CD4-positive, alpha-beta T cell treated with Interleukin-17A for 4 hours (primary cell): ENCODE results near the gene PDXP.
"Not testable (repeated sequence)": the region's sequence is repeated elsewhere in the genome, so short reads cannot be mapped to it uniquely, and the experiment has no call there.

ENCODE experiments used
- DNase-seq: peaks from one replicate; pipeline ENCODE4 v3.0.0-alpha.2; 2020; ENCODE audit warnings: mixed read lengths

PDXP gene

DNA sequence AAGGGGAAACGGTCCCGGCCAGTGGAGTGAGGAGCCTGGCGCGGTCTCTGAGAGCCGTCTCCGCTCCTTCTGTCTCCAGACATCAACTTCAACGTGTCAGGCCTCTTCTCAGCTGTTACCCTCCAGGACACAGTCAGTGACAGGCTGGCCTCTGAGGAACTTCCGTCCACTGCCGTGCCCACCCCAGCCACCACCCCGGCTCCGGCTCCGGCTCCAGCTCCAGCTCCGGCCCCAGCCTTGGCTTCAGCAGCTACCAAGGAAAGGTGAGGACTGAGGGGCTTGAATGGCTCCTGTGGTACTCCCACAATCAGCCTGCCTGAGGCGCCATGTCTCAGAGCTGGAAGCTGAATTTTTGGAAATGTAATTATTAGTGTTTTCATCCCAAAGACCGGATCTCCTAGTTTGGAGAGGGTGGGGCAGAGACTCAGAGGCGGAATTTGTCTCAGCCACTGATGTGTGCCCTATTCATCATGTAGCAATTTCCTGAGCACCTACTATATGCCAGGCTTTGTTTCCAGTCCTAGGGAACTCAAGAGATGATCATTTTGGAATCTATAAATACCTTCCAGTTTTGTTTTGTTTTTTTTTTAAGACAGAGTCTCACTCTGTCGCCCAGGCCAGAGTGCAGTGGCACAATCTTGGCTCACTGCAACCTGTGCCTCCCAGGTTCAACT is 7.9 kb upstream of the PDXP start:
- DNase-seq = no peak

DNA sequence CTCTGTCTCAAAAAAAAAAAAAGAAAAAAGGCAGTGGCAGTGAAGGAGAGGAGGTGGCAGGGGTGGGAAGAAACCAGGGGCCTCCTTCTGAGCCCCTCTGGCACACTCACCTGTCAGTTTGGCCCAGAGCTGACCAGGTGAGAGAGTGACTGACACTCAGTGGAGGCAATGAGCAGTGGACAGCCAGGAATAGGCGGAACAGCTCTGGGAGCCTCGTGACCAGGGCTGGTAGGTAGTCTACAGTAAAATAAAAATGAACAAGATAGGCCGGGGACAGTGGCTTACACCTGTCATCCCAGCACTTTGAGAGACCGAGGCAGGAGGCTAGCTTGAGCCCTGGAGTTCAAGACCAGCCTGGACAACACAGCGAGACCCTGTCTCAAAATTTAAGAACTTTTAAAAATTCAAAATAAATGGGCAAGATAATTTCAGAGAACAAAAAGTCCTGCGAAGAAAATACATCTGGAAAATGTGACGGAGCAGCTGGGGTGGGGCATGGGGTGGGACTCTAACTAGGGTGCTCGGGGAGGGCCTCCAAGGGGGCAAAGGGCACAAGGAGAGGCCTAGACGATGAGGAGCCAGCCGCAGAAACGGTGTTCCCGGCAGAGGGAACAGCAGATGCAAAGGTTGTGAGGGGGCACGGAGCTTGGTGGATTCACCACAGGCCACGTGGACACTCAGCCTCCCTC is 3.8 kb upstream of the PDXP start:
- no peak for DNase-seq

DNA sequence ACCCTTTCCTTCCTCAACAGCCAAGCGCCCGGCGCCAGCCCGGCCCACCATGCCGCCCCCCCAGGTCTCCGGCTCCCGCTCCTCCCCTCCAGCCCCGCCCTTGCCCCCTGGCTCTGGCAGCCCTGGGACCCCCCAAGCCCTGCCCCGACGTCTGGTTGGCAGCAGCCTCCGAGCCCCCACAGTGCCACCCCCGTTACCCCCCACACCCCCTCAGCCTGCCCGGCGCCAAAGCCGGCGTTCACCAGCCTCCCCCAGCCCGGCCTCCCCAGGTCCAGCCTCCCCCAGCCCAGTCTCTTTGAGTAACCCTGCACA is 3.3 kb upstream of the PDXP start:
- no peak for DNase-seq

DNA sequence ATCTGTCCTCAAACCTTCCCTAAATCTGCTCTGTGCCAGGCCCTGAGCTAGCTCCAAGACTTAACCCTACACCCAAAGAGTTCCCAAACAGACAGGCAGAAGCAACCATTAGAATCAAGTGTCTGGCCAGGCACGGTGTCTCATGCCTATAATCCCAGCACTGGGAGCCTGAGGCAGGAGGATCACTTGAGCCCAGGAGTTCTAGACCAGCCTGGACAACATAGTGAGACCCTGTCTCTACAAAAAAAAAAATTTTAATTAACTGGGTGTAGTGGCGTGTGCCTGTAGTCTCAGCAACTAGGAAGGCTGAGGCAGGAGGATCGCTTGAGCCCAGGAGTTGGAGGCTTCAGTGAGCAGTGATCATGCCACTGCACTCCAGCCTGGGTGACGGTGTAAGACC is 1.9 kb upstream of the PDXP start:
- DNase-seq = not testable (repeated sequence)

DNA sequence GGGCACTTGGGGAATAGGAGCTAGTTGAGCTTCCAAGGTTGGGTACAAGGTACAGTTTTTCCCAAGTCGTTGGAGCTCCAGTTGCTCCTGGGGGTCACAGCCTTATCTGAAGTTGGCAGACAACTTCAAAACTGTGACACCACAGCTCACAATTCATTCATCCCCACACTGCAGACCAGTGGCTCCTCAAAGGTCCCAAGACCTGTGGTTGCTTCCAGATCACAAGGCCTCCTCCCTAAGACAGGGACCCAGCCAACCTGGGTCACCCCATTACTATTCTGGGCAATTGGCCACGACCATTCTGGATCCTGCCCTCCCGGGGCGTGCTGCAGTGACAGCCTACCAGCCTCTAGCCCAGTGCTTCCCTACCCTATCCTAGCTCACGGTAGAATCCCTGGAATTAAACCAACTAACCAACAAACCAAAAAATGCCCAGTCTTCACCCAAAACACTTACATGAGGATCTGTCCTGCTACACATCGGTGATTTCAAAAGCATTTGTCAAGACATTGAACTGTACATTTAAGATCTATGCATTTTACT is 862 bp upstream of the PDXP start:
- no peak for DNase-seq

DNA sequence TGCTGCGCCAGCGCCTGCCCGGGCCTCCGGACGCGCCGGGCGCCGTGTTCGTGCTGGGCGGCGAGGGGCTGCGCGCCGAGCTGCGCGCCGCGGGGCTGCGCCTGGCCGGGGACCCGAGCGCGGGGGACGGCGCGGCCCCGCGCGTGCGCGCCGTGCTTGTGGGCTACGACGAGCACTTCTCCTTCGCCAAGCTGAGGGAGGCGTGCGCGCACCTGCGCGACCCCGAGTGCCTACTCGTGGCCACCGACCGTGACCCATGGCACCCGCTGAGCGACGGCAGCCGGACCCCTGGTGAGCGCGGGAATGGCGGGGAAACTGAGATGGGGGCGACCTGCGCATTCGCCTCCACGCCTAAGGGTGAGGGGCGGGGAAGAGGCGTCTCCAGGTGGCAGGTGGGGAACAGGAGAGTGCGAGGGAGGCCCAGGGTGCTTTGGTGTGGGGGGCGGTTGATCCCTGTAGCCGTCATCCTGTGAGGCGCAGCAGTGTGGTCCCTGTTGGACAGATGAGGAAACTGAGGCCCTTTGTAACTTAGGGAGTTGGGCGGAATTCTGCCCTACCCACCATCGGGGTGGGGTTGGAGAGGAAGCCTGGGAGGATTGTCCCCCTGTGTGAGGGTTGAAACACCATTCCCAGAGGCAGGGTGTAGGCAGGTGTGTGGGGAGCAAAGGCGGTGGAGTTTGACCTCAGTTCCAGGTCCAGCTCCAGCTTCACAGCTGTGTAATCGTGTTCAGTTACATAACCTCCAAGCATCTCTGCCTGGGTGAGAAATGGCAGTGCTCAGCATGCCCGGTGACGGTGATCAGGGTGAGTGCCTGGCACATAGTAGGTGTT is 758 bp downstream of the PDXP start:
- DNase-seq = peak; percentile 45

DNA sequence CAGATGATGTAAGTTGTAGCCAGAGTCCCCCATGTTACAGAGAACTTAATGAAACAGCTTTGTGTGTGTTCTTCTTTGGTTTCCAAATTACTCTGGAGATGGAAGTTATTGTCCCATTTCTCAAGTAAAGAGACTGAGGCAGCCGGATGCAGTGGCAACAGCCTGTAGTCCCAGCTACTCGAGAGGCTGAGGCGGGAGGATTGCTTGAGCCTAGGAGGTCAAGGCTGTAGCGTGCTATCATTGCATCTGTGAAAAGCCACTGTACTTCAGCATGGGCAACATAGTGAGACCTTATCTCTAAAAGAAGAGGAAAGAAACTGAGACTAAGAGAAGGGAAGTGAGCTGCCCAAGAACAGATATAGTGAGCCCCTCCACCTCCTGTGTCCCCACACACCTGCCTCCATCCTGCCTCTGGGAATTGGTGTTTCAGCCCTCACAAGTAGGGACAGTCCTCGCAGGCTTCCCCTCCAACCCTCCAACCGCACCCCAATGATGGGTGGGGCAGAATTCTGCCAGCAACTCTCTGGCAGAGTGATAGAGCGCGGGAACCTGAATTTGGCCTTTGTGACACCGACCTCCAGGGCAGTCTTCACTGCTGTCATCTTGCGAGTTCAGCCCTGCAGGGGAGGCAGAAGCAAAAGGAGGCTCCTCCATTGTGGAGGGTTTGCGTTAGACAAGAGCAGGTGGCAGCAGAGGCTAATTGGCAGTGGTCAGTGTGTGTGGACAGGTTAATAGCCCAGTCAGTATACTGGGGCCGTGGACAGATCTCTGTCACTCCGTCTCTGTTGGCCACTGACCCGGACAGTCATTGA is 1.6 kb downstream of the PDXP start:
- DNase-seq = no peak

DNA sequence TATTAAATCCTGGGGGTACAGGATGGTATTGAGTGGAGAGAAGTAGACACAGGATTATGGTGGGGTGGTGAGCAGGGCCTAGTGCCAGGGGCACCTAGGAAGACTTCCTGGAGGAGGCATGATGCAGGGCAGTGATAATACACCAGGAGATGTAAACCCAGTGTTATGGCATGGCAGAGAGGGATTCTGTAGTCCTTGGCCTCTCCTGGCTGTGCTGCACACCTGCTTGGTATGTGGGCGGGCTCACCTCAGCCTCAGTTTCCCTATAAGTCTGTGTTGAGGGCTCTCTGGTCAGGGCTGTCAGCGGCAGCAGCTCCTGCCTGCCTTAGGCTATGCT is 2.2 kb downstream of the PDXP start:
- no peak for DNase-seq

DNA sequence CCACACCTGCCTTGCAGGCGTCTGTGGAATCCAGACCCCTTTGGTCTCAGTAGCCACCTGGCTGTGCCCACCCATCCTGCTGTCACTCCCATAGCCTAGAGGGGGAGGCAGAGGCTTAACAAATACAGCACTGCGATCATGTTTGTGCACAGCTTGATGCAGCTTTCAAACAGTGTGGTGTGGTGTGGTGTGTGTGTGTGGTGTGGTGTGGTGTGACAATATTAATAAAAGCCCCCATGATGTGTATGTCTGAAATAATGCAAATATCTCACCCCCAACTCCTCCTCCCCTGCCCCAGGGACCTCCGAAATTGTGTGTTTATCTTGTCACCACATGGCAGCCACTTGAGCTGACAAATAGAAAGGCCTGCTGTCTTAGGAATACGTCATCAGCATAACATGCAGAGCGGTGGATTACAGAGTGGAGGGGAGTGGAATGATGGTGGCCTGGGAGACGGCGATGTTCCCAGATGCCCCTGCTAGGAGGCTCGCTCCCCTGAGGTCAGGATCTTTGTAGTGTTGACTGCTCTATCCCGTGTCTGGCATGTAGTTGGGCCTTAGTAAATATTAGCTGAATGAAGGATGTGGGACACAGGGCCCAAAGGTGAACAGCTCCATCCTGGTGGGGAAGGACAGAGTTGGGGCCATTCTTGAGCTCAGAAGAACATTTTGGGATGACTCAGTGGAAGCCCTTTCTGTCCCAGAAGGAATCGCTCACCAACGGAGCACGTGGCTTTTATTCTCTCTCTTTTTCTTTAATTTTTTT is 2.8 kb downstream of the PDXP start:
- DNase-seq = peak; percentile 46

DNA sequence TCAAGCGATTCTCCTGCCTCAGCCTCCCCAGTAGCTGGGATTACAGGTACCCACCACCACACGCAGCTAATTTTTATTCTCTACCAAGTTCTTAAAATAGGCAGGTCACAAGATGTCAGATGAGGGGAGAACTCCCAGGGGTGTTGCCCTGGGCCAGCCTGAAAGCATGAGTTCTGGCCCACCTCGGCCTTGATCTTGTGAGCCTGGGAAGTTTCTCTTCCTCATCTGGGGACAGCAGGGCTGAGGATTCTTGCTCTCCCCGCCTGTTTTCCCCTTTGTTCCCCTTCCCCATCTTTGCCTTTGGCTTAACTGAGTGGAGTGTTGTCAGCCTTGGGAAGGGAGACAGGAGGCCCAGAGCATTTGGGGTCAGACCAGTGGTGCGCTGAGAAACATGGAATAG is 3.5 kb downstream of the PDXP start:
- DNase-seq = no peak

DNA sequence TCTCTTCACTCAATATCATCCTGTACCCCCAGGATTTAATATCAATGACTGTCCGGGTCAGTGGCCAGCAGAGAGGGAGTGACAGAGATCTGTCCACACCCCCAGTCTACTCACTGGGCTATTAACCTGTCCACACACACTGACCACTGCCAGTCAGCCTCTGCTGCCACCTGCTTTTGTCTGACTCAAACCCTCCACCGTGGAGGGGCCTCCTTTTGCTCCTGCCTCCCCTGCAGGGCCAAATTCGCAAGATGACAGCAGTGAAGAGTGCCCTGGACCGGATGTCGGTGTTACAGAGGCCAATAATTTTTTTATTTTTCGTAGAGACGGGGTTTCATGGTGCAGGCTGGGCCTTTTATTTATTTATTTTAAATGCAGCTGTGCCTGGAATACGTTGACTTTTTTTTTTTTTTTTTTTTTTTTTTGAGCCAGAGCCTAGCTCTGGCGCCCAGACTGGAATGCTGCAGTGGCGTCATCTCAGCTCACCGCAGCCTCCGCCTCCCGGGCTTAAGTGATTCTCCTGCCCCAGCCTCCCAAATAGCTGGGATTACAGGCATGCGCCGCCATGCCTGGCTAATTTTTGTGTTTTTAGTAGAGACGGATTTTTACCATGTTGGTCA is 5.1 kb downstream of the PDXP start:
- no peak for DNase-seq

DNA sequence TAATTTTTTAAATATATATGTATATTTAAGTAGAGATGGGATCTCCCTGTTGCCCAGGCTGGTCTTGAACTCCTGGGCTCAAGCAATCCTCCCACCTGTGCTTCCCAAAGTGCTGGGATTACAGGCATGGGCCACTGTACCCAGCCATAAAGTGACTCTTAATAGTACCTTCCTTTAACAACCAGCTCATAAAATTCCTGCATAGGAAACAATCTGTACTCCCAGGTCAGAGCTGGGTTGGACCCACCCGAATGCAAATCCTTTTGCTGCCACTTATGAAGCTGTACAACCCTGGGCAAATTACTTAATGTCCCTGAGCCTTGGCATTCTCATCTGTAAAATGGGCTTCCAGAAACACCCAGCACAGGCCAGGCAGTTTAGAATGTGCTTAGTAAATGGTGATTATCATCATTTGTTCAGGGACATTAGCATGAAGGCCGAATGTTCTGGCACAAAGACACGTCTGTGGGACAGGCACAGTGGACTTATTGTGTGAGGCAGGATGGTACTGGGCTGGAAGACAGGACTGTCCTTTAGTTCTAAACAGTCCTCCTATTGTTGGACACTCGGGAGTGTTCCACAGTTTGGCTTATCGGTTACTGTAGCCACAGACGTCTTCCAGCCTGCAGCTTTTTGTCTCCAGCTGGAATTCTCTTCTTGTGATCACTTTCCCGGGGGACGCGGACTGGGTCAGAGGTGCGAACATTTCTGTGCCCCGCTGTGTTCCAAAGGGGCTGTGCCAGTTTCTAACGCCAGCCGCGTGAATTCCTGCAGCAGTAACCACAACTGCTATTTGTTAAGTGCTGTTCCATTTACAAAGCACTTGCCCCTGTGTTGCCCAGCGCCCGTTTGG is 6.0 kb downstream of the PDXP start:
- DNase-seq = no peak

DNA sequence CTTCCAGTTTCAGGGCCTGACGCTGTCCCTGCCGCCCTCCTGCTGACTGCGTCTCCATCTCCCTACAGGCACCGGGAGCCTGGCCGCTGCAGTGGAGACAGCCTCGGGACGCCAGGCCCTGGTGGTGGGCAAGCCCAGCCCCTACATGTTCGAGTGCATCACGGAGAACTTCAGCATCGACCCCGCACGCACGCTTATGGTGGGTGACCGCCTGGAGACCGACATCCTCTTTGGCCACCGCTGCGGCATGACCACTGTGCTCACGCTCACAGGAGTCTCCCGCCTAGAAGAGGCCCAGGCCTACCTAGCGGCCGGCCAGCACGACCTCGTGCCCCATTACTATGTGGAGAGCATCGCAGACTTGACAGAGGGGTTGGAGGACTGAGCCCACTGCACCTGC is 7.0 kb downstream of the PDXP start:
- no peak for DNase-seq

DNA sequence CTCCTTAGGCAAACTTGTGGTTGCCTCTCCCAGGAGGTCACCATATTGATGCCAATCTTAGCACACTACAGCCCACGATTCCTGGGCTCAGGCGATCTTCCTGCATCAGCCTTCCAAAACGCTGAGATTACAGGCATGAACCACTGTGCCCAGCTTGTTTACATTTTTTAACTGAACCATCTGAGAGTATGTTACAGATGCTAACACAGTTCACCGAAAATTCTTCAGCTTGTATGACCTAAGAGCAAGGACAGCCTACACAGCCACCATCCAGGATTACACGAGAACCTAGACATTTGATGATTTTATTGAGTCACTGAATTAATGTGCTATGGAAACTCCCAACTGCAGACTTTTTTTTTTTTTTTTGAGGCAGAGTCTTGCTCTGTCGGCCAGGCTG is 11.1 kb downstream of the PDXP start:
- DNase-seq = no peak

DNA sequence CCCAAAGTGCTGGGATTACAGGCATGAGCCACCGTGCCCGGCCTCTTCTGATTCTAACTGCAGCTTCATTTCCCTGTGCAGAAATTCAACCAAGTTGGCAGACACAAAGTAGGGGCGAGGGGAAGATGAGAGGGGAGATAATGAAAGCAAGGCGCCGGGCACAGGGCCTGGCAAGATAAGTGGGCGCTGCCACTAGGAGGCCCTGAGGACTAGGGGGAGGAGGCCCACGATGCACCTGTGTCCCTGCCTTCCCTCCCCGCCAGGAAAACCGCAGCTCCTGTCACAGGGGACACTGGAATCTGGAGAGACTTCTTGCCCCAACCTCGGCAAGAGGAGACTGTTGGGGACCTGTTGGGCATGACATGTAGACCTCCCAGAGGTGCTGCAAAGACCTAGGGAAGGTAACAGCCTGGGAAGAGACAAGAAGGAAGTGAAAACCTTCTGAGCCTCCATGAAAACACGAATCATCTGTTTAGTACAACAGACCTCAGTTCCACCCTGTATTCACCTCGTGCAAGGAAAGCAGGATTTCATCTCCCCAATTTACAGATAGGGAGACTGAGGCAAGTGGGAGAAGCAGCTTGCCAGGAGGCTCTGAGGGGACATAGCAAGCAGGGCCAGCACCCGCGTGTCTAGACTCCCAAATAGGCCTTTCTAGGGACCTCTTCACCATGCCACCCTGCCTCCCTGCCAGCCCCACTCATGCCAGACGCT is 13.8 kb downstream of the PDXP start:
- DNase-seq = peak; percentile 53

DNA sequence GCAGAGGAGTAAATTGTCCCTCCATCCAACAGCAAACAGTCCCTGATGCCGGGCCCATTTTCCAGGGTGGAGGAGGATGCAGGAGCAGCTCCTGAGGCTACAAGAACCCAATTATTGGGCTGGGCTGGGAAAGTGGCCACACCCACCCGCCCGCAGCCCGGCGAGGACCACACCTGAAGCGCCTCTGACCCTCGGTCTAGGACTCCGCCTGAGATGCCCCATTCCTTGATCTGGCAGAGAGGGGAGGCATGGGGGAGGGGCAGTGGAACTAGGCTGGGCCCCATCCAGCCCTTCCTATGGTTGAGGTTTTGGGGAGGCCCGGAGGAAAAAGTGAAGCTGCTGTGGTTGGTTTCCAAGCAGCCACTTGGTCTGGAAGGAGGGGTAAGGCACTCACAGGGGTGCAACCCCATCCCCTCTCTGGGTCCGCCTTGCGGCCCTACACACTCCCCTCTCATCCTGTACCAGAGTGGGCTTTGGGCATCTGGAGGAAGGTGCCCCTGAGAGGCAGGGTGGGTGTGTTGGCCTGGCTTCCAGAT is 14.5 kb downstream of the PDXP start:
- DNase-seq = no peak

DNA sequence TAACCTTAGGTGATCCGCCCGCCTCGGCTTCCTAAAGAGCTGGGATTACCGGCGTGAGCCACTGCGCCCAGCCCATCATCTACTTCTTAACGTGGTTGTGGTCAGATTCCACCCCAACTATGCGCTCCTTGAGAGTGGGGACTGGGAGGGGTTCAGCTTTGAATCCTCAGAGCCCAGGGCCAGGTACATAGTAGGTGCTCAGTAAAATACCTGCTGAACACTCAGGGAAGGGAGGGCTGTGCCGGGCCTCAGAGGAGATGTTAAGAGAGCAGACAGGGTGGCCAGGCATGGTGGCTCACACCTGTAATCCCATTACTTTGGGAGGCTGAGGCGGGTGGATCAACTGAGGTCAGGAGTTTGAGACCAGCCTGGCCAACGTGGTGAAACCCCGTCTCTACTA is 15.7 kb downstream of the PDXP start:
- DNase-seq = no peak

DNA sequence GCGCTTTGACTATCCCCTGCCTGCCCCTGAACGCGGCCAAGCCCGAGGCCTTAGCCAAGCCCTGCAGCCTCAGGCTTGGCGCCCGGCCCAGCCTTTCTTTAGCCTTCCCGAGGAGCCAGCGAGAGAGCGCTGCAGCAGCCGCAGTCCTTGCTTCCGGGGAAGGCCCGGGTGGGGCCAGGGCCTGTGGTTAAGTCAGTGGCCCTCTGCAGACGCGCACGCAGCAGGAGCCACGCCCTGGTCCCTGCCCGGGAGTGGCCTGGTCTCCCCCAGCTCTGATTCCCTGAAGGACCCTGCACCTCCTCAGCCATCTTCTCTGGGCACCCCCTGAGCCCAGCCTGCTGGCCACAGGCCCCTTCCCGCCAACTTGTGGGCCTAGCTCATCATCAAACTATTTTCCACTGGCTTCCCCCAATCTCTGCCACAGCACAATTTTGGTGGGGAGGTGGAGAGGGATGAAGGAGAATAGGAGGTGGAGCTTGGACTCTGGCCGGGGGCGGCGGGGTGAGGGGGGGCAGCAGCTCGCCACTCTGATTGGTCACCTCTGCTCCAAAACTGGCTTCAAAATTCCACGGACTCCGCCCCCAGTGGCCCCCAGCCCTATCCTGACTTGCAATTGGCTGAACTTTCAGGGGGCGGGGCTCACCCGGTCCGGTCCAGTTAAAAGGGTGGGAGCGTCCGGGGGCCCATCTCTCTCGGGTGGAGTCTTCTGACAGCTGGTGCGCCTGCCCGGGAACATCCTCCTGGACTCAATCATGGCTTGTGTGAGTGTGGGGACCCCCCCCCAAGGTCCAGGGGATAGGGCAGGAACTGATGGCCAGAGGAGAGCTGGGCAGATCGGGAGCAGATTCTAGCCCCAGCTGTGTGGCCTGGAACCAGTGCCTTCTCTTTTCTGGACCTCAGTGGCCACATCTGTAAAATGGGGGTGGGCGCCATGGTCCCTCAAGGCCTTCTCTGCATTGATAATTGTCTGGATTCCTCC is 16.7 kb downstream of the PDXP start, which contains the start of gene LGALS1:
LGALS1 (plus strand) TSS at position 686 of the 979 bp plus-strand sequence; CDS start at position 753, 67 bp downstream.
- DNase-seq = peak; percentile 78
